Trophoblast cell (in vitro differentiated cells and primary cell): ENCODE data around the gene CST9.

Experiments used
- DNase-seq, 2 donors: peaks; one replicate each; pipeline ENCODE4 v3.0.0-alpha.2; 2016
- H2AFZ ChIP-seq: 2 replicates; pipeline ENCODE4 v1.6.1; 2013; ENCODE audit warnings: low read length, moderate library complexity, mild to moderate bottlenecking; ENCODE audit not compliant: insufficient read depth, poor library complexity
- H2AK5ac ChIP-seq: 2 replicates; pipeline ENCODE4 v1.6.1; 2013; ENCODE audit warnings: mild to moderate bottlenecking, low read length
- H2BK120ac ChIP-seq: 2 replicates; pipeline ENCODE4 v1.6.1; 2013; ENCODE audit warnings: low read length, mild to moderate bottlenecking, moderate library complexity; ENCODE audit not compliant: insufficient read depth, poor library complexity
- H2BK12ac ChIP-seq: 2 replicates; pipeline ENCODE4 v1.6.1; 2013; ENCODE audit warnings: mild to moderate bottlenecking, low read length, moderate library complexity
- H2BK5ac ChIP-seq: 2 replicates; pipeline ENCODE4 v1.6.1; 2013; ENCODE audit warnings: low read length, low read depth, moderate library complexity, mild to moderate bottlenecking; ENCODE audit not compliant: poor library complexity
- H3K14ac ChIP-seq: 2 replicates; pipeline ENCODE4 v1.6.1; 2013; ENCODE audit warnings: mild to moderate bottlenecking, low read length
- H3K18ac ChIP-seq: 2 replicates; pipeline ENCODE4 v1.6.1; 2013; ENCODE audit warnings: mild to moderate bottlenecking, low read length
- H3K23ac ChIP-seq: 2 replicates; pipeline ENCODE4 v1.6.1; 2013; ENCODE audit warnings: low read length
- H3K27ac ChIP-seq: 2 replicates; pipeline ENCODE4 v1.5.1; 2013; ENCODE audit warnings: low read depth, mild to moderate bottlenecking, inconsistent platforms, low read length, moderate library complexity
- H3K27me3 ChIP-seq: 2 replicates; pipeline ENCODE4 v1.6.1; 2013; ENCODE audit warnings: inconsistent platforms, mild to moderate bottlenecking, low read length, moderate library complexity; ENCODE audit not compliant: insufficient read depth
- H3K36me3 ChIP-seq, 2 experiments: 1 replicate in 1 of 2; 2 replicates in 1 of 2; pipeline ENCODE4 v1.6.1; 2013; ENCODE audit warnings: low read length in 2 of 2, mild to moderate bottlenecking in 2 of 2, moderate library complexity in 1 of 2; ENCODE audit not compliant: insufficient read depth in 2 of 2, control insufficient read depth in 1 of 2
- H3K4ac ChIP-seq: 2 replicates; pipeline ENCODE4 v1.6.1; 2013; ENCODE audit warnings: low read depth, mild to moderate bottlenecking, low read length, moderate library complexity
- H3K4me1 ChIP-seq, 2 experiments: 1 replicate in 1 of 2; 2 replicates in 1 of 2; pipeline ENCODE4 v1.6.1; 2013; ENCODE audit warnings: low read length in 2 of 2, mild to moderate bottlenecking in 2 of 2, moderate library complexity in 1 of 2; ENCODE audit not compliant: insufficient read depth in 2 of 2, control insufficient read depth in 1 of 2
- H3K4me2 ChIP-seq: 2 replicates; pipeline ENCODE4 v1.6.1; 2013; ENCODE audit warnings: inconsistent platforms, mild to moderate bottlenecking, low read length, moderate library complexity
- H3K4me3 ChIP-seq: 2 replicates; pipeline ENCODE4 v1.5.1; 2013; ENCODE audit warnings: mild to moderate bottlenecking, low read depth, low read length, inconsistent platforms
- H3K79me1 ChIP-seq: one replicate; pipeline ENCODE4 v1.6.1; 2013; ENCODE audit warnings: low read length
- H3K79me2 ChIP-seq: 2 replicates; pipeline ENCODE4 v1.6.1; 2013; ENCODE audit warnings: low read length, mild to moderate bottlenecking; ENCODE audit not compliant: control insufficient read depth, insufficient read depth, poor library complexity
- H3K9ac ChIP-seq: 2 replicates; pipeline ENCODE4 v1.6.1; 2013; ENCODE audit warnings: mild to moderate bottlenecking, low read length
- H3K9me3 ChIP-seq: 2 replicates; pipeline ENCODE4 v1.6.1; 2013; ENCODE audit warnings: low read depth, mild to moderate bottlenecking, control low read depth, inconsistent platforms, low read length; ENCODE audit not compliant: insufficient read depth
- H4K12ac ChIP-seq: 2 replicates; pipeline ENCODE4 v1.6.1; 2013; ENCODE audit warnings: low read depth, mild to moderate bottlenecking, low read length, moderate library complexity
- H4K8ac ChIP-seq: 2 replicates; pipeline ENCODE4 v1.6.1; 2013; ENCODE audit warnings: low read depth, mild to moderate bottlenecking, low read length, moderate library complexity
- H4K91ac ChIP-seq: one replicate; pipeline ENCODE4 v1.6.1; 2013; ENCODE audit warnings: low read depth, mild to moderate bottlenecking, low read length, moderate library complexity
- WGBS: extraction: QIAGEN DNeasy Blood & Tissue Kit; methylation state at CpG from one replicate; pipeline ENCODE4 v1.1.7; 2013; ENCODE audit warnings: missing lambda C conversion rate; ENCODE audit not compliant: insufficient read length, insufficient coverage; ENCODE audit errors: extremely low coverage; 5-methylcytosine and 5-hydroxymethylcytosine counted together

Gene CST9

DNA sequence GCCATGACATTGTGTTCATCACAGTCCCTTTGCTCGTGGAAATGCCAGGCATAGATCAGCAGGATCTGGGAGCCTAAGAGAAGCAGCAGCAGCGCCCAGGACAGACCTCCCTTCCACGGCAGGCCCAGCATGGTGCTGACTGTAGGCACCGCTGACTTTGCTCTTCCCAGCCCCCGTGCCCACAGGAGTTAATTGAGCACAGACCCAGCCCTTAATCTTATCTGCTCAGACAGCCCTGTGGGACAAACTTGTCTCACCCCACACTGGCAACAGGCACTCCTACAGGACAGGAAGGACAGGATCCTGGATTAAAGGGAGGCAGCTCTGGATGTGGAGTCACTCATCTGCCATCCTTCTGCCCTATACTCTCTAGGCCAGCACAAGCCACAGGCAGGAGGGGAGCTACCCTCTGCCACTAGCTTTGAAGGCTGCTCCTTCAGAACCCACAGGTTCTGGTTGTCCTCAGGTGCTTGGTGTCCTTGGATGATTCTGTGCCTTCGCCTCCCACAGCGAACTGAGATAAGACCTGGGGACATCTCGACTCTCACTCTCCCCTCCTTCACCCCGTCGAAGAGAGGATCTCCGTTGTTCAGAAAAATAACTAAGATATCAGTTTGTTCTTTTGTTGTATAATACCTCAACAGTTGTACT is 37.3 kb downstream of the CST9 start, which contains the start of gene CST9L:
TSS of gene CST9L (minus strand) at position 165 of the 651 bp plus-strand sequence. CDS start at position 131, 34 bp downstream.
- Histone ChIP-seq H3K18ac (no peak within 1 kb of the TSS), H3K36me3 (no peaks in the 10 kb centered on the region), H3K4me1 (no peaks in the 10 kb centered on the region), H4K8ac (no peak within 1 kb of the TSS), H3K4me3 (no peak within 1 kb of the TSS), H3K23ac (no peak within 1 kb of the TSS), H2BK5ac (no peak within 1 kb of the TSS), H3K27me3 (no peaks in the 10 kb centered on the region), H3K9ac (no peak within 1 kb of the TSS), H3K4ac (no peak within 1 kb of the TSS), H2AK5ac (no peak within 1 kb of the TSS), H3K14ac (no peak within 1 kb of the TSS), H4K91ac (no peak within 1 kb of the TSS), H3K79me2 (no peaks in the 10 kb centered on the region), H3K9me3 (peaks cover 2% of the 10 kb centered on the region), H2BK12ac (no peak within 1 kb of the TSS), H3K79me1 (no peaks in the 10 kb centered on the region), H2AFZ (no peak within 1 kb of the TSS), H3K4me2 (no peak within 1 kb of the TSS), H2BK120ac (no peak within 1 kb of the TSS), H3K27ac (no peak within 1 kb of the TSS), H4K12ac (no peak within 1 kb of the TSS)
- DNase-seq: no peak
- no CpG with 5 or more reads among the region's 11 CpGs for WGBS

- Histone ChIP-seq H3K4me1 (no peaks in the 10 kb centered on the region), H4K91ac (no peak overlapping the region), H3K18ac (no peak overlapping the region), H4K12ac (no peak overlapping the region), H3K27me3 (no peaks in the 10 kb centered on the region), H3K9me3 (peaks cover 14% of the 10 kb centered on the region), H2BK5ac (no peak overlapping the region), H3K36me3 (no peaks in the 10 kb centered on the region), H3K23ac (no peak overlapping the region), H3K9ac (no peak overlapping the region), H3K27ac (no peak overlapping the region), H3K4ac (no peak overlapping the region), H4K8ac (no peak overlapping the region), H3K4me3 (no peak overlapping the region), H3K14ac (no peak overlapping the region), H2BK120ac (no peak overlapping the region), H3K79me2 (no peaks in the 10 kb centered on the region), H2AFZ (no peak overlapping the region), H3K79me1 (no peaks in the 10 kb centered on the region), H2BK12ac (no peak overlapping the region), H2AK5ac (no peak overlapping the region), H3K4me2 (no peak overlapping the region)
- no peak for DNase-seq
- no CpG with 5 or more reads among the region's 7 CpGs for WGBS
Measured at GRCh38 chr20:23566199-23566932, 39.4 kb downstream of the CST9 start.

GRCh38 chr20:23565503-23566045 is 40.1 kb downstream of the CST9 start:
- H3K4me3 ChIP-seq: no peak overlapping the region
- DNase-seq: no peak
- H2BK12ac ChIP-seq: no peak overlapping the region
- H2BK5ac ChIP-seq: no peak overlapping the region
- H2BK120ac ChIP-seq: no peak overlapping the region
- H3K4me2 ChIP-seq: no peak overlapping the region
- no peaks in the 10 kb centered on the region for H3K79me2 ChIP-seq
- H3K4me1 ChIP-seq: no peaks in the 10 kb centered on the region
- H2AK5ac ChIP-seq: no peak overlapping the region
- H2AFZ ChIP-seq: no peak overlapping the region
- no peak overlapping the region for H3K18ac ChIP-seq
- H3K23ac ChIP-seq: no peak overlapping the region
- H3K79me1 ChIP-seq: no peaks in the 10 kb centered on the region
- no peak overlapping the region for H4K12ac ChIP-seq
- no peak overlapping the region for H3K27ac ChIP-seq
- no peak overlapping the region for H3K4ac ChIP-seq
- WGBS: no CpG with 5 or more reads among the region's 2 CpGs
- H3K36me3 ChIP-seq: no peaks in the 10 kb centered on the region
- no peak overlapping the region for H4K91ac ChIP-seq
- H3K27me3 ChIP-seq: no peaks in the 10 kb centered on the region
- H3K14ac ChIP-seq: no peak overlapping the region
- H3K9ac ChIP-seq: no peak overlapping the region
- no peak overlapping the region for H4K8ac ChIP-seq
- peaks cover 14% of the 10 kb centered on the region for H3K9me3 ChIP-seq

DNA sequence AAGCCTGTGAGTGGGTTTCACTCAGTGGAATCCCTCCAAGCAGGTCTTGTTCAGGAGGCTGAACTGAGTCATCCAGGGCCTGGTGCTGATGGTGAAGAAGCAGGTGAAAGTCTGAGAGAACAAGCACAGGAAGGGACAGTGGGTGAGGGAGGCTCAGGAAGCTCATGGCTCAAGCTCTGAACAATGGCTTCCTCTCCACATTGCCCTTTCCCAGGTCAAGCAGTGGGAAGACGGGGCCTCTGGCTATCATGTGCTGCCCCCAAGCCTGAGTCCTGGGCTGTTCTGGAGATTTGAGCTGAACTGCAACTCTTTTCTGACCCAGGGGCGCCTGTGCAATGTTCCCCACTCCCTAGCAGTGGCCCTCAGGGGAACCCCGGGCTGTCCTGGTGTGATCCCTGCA is 40.8 kb downstream of the CST9 start:
- Histone ChIP-seq H3K9ac (no peak overlapping the region), H3K4me3 (no peak overlapping the region), H3K79me2 (no peaks in the 10 kb centered on the region), H3K14ac (no peak overlapping the region), H2BK120ac (no peak overlapping the region), H4K8ac (no peak overlapping the region), H3K9me3 (peaks cover 16% of the 10 kb centered on the region), H3K27ac (no peak overlapping the region), H3K23ac (no peak overlapping the region), H3K36me3 (no peaks in the 10 kb centered on the region), H2AK5ac (no peak overlapping the region), H4K91ac (no peak overlapping the region), H3K4me1 (no peaks in the 10 kb centered on the region), H2BK5ac (no peak overlapping the region), H3K4ac (no peak overlapping the region), H2AFZ (no peak overlapping the region), H4K12ac (no peak overlapping the region), H3K79me1 (no peaks in the 10 kb centered on the region), H3K4me2 (no peak overlapping the region), H2BK12ac (no peak overlapping the region), H3K27me3 (no peaks in the 10 kb centered on the region), H3K18ac (no peak overlapping the region)
- DNase-seq: no peak
- no CpG with 5 or more reads among the region's 3 CpGs for WGBS
